ENCODE results near the gene IFT122. TPM values are rescaled to one million over a fixed set of nuclear protein-coding genes. Genes with fewer than 3 reads are reported as not detected.

The IFT122 gene
- total and polyA plus RNA-seq, 2 donors (not counting 3 experiments of a cell fraction or from before 2014, with no cell fraction given): 38.4 to 41.7 TPM

GRCh38 chr3:129463716-129464115 lies 23.7 kb downstream of the IFT122 start:
- CTCF ChIA-PET: interaction anchor here (1.0 to 1.3 kb wide), 2 partner anchors 11 to 80 kb away, joined by 3 to 8 read pairs; no protein-coding TSS in a partner anchor
- H2AFZ ChIP-seq (ENCODE audit: low read depth, low read length): no peak overlapping the region
- H3K27ac ChIP-seq (ENCODE audit: insufficient read depth, low read depth, low read length): no peak overlapping the region
- no peak for FAIRE-seq
- intact Hi-C loops (cut with micrococcal nuclease): no loop called here
- no TSS peak for BruUV-seq (replicated peaks)
- H3K27me3 ChIP-seq (ENCODE audit: control insufficient read depth in 2 of 2, insufficient read depth in 2 of 2, low read length in 2 of 2): no peaks in the 10 kb centered on the region
- DNase-seq (ENCODE audit: low read depth, low spot score): no peak
- H3K9ac ChIP-seq (replicated peaks; ENCODE audit: extremely low read depth, insufficient read depth, low read length): no peak overlapping the region
- POLR2A ChIA-PET: no interaction called here
- dilution Hi-C loops (cut with MboI; ENCODE audit: extremely low pct_ligation_motif_present, low sequenced_read_pairs): no loop called here
- peaks cover 0 to 7% of the 10 kb centered on the region in 2 experiments for H3K36me3 ChIP-seq (ENCODE audit: control insufficient read depth in 2 of 2, extremely low read depth in 1 of 2, insufficient read depth in 2 of 2, low read length in 2 of 2)
- H3K4me3 ChIP-seq (replicated peaks in 1 of 3; ENCODE audit: insufficient read depth in 1 of 3, low read depth in 1 of 3, low read length in 3 of 3): no peak overlapping the region
- H3K9me1 ChIP-seq (replicated peaks; ENCODE audit: control insufficient read depth, extremely low read depth, insufficient read depth, low read length): no peaks in the 10 kb centered on the region
- no peaks in the 10 kb centered on the region for H3K4me1 ChIP-seq (ENCODE audit: control insufficient read depth, extremely low read depth, insufficient read depth, low read length)
- no peaks in the 10 kb centered on the region for H3K9me3 ChIP-seq (replicated peaks; ENCODE audit: control insufficient read depth, insufficient read depth, low read length)
- H4K20me1 ChIP-seq (replicated peaks; ENCODE audit: control insufficient read depth, extremely low read depth, insufficient read depth, low read length): no peaks in the 10 kb centered on the region
- H3K79me2 ChIP-seq (ENCODE audit: control insufficient read depth, insufficient read depth, low read length): no peaks in the 10 kb centered on the region
- TF ChIP-seq GATA2 (IDR thresholded peaks at IDR 0.05; ENCODE audit: insufficient read depth, insufficient read length, low read depth, low read length) (no peak), POLR2AphosphoS5 (IDR thresholded peaks at IDR 0.05; ENCODE audit: insufficient read depth, low read depth, low read length) (no peak), EZH2 (IDR thresholded peaks at IDR 0.05; ENCODE audit: borderline replicate concordance, low read depth, low read length, severe bottlenecking) (no peak), MYC (IDR thresholded peaks at IDR 0.05; ENCODE audit: low read depth, low read length) (no peak), CTCF (IDR thresholded peaks at IDR 0.05; ENCODE audit: extremely low read depth in 1 of 2, insufficient read depth in 1 of 2, low read depth in 1 of 2, low read length in 2 of 2) (no peak), MAX (IDR thresholded peaks at IDR 0.05; ENCODE audit: insufficient read depth, insufficient read length) (no peak), POLR2A (IDR thresholded peaks at IDR 0.05; ENCODE audit: low read depth, low read length) (no peak), FOS (IDR thresholded peaks at IDR 0.05; ENCODE audit: borderline replicate concordance, insufficient read depth, low read length) (no peak), JUN (IDR thresholded peaks at IDR 0.05; ENCODE audit: borderline replicate concordance, insufficient read depth, insufficient read length, low read depth) (no peak)
- no peak overlapping the region for H3K4me2 ChIP-seq (ENCODE audit: insufficient read depth, low read length)

Data from endothelial cell of umbilical vein (primary cell).